Ectodermal cell (in vitro differentiated cells): ENCODE measurements around the gene PNMA8C.

ENCODE experiments used
- H3K27ac ChIP-seq: 2 replicates; pipeline ENCODE4 v1.7.0; 2013; ENCODE audit warnings: mild to moderate bottlenecking, low read depth, low read length; ENCODE audit not compliant: insufficient read depth, poor library complexity, severe bottlenecking
- H3K27me3 ChIP-seq: 2 replicates; pipeline ENCODE4 v1.7.0; 2013; ENCODE audit warnings: mild to moderate bottlenecking, low read length; ENCODE audit not compliant: insufficient read depth, control insufficient read depth, poor library complexity, severe bottlenecking
- H3K36me3 ChIP-seq: one replicate; pipeline ENCODE4 v1.7.0; 2013; ENCODE audit warnings: low read length; ENCODE audit not compliant: control insufficient read depth, insufficient read depth
- H3K4me1 ChIP-seq: one replicate; pipeline ENCODE4 v1.7.0; 2013; ENCODE audit warnings: low read length; ENCODE audit not compliant: control insufficient read depth, insufficient read depth
- H3K4me3 ChIP-seq: 2 replicates; pipeline ENCODE4 v1.7.0; 2013; ENCODE audit warnings: low read depth, low read length, control low read depth; ENCODE audit not compliant: insufficient read depth
- H3K9me3 ChIP-seq: 2 replicates; pipeline ENCODE4 v1.7.0; 2013; ENCODE audit warnings: mild to moderate bottlenecking, low read length, moderate library complexity; ENCODE audit not compliant: control insufficient read depth
- WGBS, 2 experiments: methylation state at CpG; one replicate each; pipeline ENCODE4 v1.1.7; 2013; ENCODE audit warnings: missing lambda C conversion rate in 2 of 2; 5-methylcytosine and 5-hydroxymethylcytosine counted together

Gene PNMA8C

DNA sequence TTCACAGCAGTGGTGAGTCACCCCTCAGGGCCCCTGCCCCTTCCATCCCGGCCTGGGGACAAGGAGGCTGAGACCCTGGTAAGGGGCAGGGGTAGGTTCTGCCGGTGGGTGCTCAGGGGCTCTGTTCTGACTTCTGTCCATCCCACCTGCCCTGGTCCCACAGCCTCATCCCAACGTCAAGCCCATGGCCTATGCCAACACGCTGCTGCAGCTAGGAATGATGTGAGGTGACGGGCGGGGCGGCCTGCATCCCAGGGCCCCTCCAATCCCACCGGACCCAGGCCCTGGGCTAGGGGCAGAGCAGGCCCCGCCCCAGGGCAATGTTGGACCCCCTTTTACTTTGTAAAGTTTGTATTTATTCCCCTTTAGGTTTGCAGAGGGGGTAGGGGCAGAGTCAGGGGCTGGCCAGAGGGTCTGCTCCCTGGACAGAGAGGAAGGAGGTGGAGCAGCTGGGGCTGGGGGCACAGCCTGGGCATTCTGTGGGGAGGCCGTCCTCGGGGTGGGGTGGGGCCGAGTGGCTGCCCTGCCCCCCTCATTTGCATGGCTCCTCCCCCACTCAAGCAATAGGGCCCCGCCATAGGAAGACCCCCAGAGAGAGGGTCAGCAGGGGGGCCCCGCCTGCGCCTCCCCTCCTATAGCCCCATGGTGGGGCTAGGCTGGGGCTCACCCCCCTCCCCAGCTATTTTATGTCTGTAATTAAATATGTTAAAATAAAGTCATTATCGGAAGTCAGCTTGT is 38.4 kb downstream of the PNMA8C start:
- peaks cover 50% of the 10 kb centered on the region for H3K36me3 ChIP-seq
- no peak overlapping the region for H3K27ac ChIP-seq
- no peaks in the 10 kb centered on the region for H3K4me1 ChIP-seq
- H3K9me3 ChIP-seq: no peaks in the 10 kb centered on the region
- H3K4me3 ChIP-seq: no peak overlapping the region
- no peaks in the 10 kb centered on the region for H3K27me3 ChIP-seq
- WGBS, 2 experiments: 91 to 96% methylated on average over 13 to 16 of the region's 16 CpGs

DNA sequence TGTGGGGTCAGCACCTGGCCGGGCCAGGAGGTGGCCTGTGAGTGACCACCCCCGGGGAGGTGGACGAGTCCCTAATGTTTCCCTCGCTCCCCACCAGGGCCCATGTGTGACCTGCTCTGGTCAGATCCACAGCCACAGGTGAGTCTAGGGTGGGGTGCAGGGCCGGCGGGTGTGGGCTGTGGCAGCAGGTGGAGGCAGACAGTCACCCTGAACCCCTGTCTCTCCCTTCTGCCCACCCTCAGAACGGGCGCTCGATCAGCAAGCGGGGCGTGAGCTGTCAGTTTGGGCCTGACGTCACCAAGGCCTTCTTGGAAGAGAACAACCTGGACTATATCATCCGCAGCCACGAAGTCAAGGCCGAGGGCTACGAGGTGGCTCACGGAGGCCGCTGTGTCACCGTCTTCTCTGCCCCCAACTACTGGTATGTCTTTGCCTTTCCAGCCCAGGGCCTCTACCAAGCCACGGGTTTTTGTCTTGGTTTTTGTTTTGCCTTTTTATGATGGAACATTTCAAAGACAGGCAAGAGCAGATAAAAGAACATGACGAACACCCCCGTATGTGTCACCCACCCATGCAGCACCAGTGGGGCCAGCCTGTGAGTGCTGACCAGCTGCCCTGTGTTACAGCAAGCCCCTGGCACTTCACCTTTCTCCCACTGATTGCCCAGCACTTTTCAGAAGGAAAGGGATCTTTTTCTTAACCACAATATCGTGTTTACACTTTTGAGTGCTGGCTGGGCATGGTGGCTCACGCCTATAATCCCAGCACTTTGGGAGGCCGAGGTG is 40.2 kb downstream of the PNMA8C start:
- Histone ChIP-seq H3K4me3 (no peak overlapping the region), H3K4me1 (no peaks in the 10 kb centered on the region), H3K36me3 (peaks cover 54% of the 10 kb centered on the region), H3K9me3 (no peaks in the 10 kb centered on the region), H3K27ac (no peak overlapping the region), H3K27me3 (no peaks in the 10 kb centered on the region)
- 91% methylated on average over 25 of the region's 25 CpGs for WGBS, 2 experiments

DNA sequence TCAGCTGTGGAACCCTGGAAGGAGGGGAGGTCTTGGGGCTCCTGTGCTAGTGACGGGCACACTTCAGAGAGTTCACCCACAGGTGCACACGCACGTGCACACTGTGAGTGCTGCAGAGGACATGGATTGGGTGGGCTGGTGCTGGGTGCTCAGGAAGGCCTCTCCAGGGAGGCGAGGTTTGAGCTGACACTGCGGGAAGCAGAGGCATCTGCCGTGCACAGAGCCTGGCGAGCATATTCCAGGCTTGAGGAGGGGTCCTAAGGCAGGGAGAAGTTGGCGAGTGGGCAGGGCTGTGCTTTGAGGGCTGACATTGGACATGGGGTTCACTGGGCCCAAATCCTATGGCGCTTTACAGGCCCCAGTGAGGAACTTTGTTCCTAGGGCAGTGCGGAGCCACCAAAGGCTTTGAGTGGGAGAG is 41.0 kb downstream of the PNMA8C start:
- 95 to 98% methylated on average over 10 of the region's 10 CpGs for WGBS, 2 experiments

DNA sequence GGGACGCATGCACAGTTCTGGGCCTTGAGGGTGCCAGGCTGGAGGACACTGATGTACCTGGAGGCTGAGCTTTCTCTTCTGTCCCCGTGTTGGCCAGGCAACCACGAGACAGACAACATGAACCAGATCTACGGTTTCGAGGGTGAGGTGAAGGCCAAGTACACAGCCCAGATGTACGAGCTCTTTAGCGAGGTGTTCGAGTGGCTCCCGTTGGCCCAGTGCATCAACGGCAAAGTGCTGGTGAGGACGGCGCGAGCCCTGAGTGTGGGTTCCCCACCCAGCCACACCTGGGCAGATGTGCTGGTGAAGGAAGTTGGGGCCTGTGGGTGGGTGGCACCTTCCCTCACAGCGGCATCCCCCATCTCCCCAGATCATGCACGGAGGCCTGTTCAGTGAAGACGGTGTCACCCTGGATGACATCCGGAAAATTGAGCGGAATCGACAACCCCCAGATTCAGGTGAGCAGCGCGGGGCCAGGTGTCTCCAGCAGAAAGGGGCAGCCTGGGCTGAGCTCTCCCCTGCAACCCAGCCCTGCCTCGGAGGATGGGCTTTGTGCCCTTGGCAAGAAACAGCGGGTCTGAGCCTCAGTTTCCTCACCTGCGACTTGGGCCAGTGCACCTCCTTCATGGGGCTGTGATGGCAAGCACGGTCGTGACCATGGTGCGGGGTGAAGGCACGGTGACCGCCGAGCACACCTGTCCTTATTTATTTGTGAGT is 41.6 kb downstream of the PNMA8C start:
- Histone ChIP-seq H3K4me3 (no peak overlapping the region), H3K36me3 (peaks cover 54% of the 10 kb centered on the region), H3K27me3 (no peaks in the 10 kb centered on the region), H3K4me1 (no peaks in the 10 kb centered on the region), H3K9me3 (no peaks in the 10 kb centered on the region), H3K27ac (no peak overlapping the region)
- WGBS, 2 experiments: 95 to 96% methylated on average over 30 of the region's 30 CpGs

More for the DNA sequence above, 41.0 kb downstream of the PNMA8C start:
- Histone ChIP-seq H3K4me3 (no peak overlapping the region), H3K27ac (no peak overlapping the region), H3K27me3 (no peaks in the 10 kb centered on the region), H3K36me3 (peaks cover 54% of the 10 kb centered on the region), H3K9me3 (no peaks in the 10 kb centered on the region), H3K4me1 (no peaks in the 10 kb centered on the region)

DNA sequence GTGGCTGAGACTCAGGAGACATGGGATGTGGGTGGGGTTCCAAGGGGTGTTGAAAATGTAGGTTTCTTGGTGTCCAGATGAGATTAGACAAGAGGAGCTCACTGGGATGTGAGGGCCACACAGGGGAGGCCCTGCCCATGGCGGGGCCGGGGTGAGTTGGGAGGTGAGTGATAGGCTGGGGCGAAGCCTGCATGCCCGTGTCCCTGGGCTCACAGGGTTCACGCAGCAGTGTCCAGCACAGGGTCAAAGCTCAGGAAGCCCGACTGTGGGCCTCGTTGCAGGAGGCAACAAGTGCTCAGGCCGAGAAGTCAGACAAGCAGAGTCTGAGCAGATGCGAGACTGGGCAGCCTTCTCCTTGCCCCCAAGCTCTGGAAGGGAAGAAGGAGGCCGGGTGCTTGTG is 42.6 kb downstream of the PNMA8C start:
- WGBS, 2 experiments: 96% methylated on average over 10 of the region's 10 CpGs
- H3K4me1 ChIP-seq: no peaks in the 10 kb centered on the region
- H3K4me3 ChIP-seq: no peak overlapping the region
- no peaks in the 10 kb centered on the region for H3K9me3 ChIP-seq
- peaks cover 51% of the 10 kb centered on the region for H3K36me3 ChIP-seq
- no peak overlapping the region for H3K27ac ChIP-seq
- H3K27me3 ChIP-seq: no peaks in the 10 kb centered on the region

DNA sequence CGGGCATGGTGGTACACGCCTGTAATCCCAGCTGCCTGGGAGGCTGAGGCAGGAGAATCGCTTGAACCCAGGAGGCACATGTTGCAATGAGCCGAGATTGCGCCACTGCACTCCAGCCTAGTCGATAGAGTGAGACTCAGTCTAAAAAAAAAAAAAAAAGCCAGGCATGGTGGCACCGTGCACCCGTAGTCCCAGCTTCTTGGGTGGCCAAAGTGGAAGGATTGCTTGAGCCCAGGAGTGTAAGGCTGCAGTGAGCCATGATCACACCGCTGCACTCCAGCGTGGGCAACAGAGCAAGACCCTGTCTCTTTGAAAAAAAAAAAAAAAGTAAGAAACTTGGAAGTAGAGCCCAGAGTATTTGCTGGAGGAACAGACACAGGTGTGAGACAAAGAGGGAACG is 43.1 kb downstream of the PNMA8C start:
- no peak overlapping the region for H3K4me3 ChIP-seq
- H3K4me1 ChIP-seq: no peaks in the 10 kb centered on the region
- H3K27ac ChIP-seq: no peak overlapping the region
- WGBS, 2 experiments: 92% methylated on average over 11 of the region's 11 CpGs
- H3K36me3 ChIP-seq: peaks cover 50% of the 10 kb centered on the region
- no peaks in the 10 kb centered on the region for H3K9me3 ChIP-seq
- H3K27me3 ChIP-seq: no peaks in the 10 kb centered on the region

DNA sequence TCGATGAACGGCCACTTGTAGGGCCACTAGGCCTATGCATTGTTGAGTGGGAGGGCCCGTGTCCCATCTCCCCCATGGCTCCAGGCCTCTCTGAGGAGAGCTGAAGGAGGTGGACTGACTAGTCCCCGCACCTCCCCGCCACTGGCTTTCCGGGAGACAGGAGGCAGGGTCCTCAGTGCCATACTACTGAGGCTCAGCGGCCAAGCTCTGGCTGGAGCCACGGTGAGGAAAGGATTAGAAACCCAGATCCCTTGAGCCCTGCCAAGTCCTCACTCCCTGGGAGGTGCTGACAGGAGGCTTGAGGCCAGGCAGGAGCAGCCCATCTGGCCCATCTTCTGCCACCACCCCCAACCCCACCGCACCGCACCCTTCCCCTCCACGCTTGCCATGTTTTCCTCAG is 44.3 kb downstream of the PNMA8C start:
- WGBS, 2 experiments: 94 to 96% methylated on average over 11 of the region's 11 CpGs
- Histone ChIP-seq H3K4me1 (no peaks in the 10 kb centered on the region), H3K27ac (no peak overlapping the region), H3K4me3 (no peak overlapping the region), H3K36me3 (peaks cover 45% of the 10 kb centered on the region), H3K27me3 (no peaks in the 10 kb centered on the region), H3K9me3 (no peaks in the 10 kb centered on the region)

DNA sequence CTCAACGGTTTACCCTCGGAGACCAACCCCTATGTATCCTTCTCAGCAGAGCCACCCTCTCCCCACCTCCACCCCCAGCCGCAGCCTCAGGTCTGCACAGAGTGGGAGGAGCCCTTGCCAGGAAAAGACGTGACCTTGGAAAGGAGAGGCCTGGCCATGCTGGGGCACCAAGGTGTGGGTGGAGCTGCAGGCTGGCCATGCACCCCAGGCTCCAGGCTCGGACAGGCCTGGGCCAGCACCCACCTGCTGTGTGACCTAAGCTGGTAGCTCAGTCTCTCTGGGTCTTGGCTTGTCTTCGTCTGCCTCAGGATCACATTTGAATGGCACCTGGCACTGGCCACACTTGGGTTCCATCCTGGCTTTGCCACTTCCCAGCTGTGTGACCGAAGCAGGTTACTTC is 44.9 kb downstream of the PNMA8C start:
- 93 to 94% methylated on average over 7 of the region's 7 CpGs for WGBS, 2 experiments
- Histone ChIP-seq H3K27ac (no peak overlapping the region), H3K4me3 (no peak overlapping the region), H3K36me3 (peaks cover 39% of the 10 kb centered on the region), H3K4me1 (no peaks in the 10 kb centered on the region), H3K9me3 (no peaks in the 10 kb centered on the region), H3K27me3 (no peaks in the 10 kb centered on the region)

DNA sequence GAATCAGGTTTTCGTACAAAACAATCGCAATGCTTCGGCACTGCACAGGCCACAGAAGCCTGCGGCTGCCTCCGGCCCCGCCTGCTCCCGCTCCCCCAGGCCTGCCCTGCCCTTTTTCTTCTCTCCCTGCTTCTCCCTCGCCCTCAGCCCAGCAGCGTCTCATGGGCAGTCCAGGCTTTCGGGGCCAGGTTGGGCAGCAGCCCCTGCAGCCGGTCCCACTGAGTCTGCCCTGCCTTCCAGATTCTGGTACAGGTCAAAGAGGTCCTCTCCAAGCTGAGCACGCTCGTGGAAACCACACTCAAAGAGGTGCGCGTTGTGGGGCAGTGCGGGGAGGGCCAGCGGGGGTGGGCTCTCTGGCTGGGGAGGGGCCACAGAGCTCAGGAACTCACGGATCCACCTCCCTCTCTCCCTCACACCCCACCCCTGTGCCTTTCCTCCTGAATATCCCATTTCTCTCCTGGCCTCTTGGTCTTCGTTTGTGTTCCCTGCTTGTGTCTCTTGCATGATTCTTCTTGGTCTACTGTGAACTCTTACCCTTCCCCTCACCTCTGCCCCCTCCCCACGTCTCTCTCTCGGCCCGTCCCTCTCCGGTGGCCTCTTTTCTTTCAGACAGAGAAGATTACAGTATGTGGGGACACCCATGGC is 45.4 kb downstream of the PNMA8C start:
- H3K4me1 ChIP-seq: no peaks in the 10 kb centered on the region
- H3K27ac ChIP-seq: no peak overlapping the region
- H3K9me3 ChIP-seq: no peaks in the 10 kb centered on the region
- no peak overlapping the region for H3K4me3 ChIP-seq
- WGBS, 2 experiments: 92 to 93% methylated on average over 22 of the region's 23 CpGs
- H3K36me3 ChIP-seq: peaks cover 34% of the 10 kb centered on the region
- no peaks in the 10 kb centered on the region for H3K27me3 ChIP-seq
